ENCODE data around the gene MS4A4A. TPM values are rescaled to one million over a fixed set of nuclear protein-coding genes. Genes with fewer than 3 reads are reported as not detected.

MS4A4A gene
- polyA plus RNA-seq, 1 donor from 2014 or later: not detected

DNA sequence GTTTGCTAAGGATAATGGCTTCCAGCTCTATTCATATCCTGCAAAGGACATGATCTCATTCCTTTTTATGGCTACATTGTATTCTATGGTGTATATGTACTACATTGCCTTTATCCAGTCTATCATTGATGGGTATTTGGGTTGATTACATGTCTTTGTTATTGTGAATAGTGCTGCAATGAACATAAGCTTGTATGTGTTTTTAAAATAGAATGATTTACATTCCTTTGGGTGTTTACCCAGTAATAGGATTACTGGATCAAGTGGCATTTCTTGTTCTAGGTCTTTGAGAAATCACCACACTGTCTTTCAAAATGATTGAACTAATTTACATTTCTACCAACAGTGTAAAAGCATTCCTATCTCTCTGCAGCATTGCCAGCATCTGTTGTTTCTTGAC lies 40.6 kb downstream of the MS4A4A start:
- H3K79me2 ChIP-seq (replicated peaks; ENCODE audit: insufficient read depth, low read length): no peaks in the 10 kb centered on the region
- no peaks in the 10 kb centered on the region for H3K9me2 ChIP-seq (ENCODE audit: insufficient read depth, low read length)
- H3K4me3 ChIP-seq (ENCODE audit: low read length): no peak overlapping the region
- no peaks in the 10 kb centered on the region for H3K9me3 ChIP-seq (ENCODE audit: low read length)
- no peaks in the 10 kb centered on the region for H3K27me3 ChIP-seq (ENCODE audit: insufficient read depth, low read depth, low read length)
- no peak overlapping the region for H3K4me2 ChIP-seq (ENCODE audit: low read length)
- H3K27ac ChIP-seq (ENCODE audit: low read length): no peak overlapping the region
- no peaks in the 10 kb centered on the region for H4K20me1 ChIP-seq (ENCODE audit: insufficient read depth)
- no peak overlapping the region for H3K9ac ChIP-seq (ENCODE audit: low read length)
- H3K36me3 ChIP-seq (ENCODE audit: insufficient read depth, low read length): no peaks in the 10 kb centered on the region
- H3F3A ChIP-seq (ENCODE audit: insufficient read depth, low read length, poor library complexity, severe bottlenecking): no peaks in the 10 kb centered on the region
- H2AFZ ChIP-seq (ENCODE audit: low read depth, low read length): no peak overlapping the region
- TF ChIP-seq MXI1 (conservative IDR thresholded peaks at IDR 0.05; ENCODE audit: poor library complexity, severe bottlenecking) (no peak), EP300 (conservative IDR thresholded peaks at IDR 0.05; ENCODE audit: poor library complexity, severe bottlenecking) (no peak), POLR2AphosphoS5 (IDR thresholded peaks at IDR 0.05) (no peak), RAD21 (conservative IDR thresholded peaks at IDR 0.05) (no peak), REST (IDR thresholded peaks at IDR 0.05; ENCODE audit: borderline replicate concordance) (no peak), CTCF (IDR thresholded peaks at IDR 0.05; ENCODE audit: poor library complexity, severe bottlenecking) (no peak), TAF1 (IDR thresholded peaks at IDR 0.05; ENCODE audit: low read depth) (no peak), EZH2 (IDR thresholded peaks at IDR 0.05; ENCODE audit: borderline replicate concordance, insufficient read depth, low read length, poor library complexity, severe bottlenecking) (no peak), SMC3 (conservative IDR thresholded peaks at IDR 0.05; ENCODE audit: poor library complexity) (no peak)

DNA sequence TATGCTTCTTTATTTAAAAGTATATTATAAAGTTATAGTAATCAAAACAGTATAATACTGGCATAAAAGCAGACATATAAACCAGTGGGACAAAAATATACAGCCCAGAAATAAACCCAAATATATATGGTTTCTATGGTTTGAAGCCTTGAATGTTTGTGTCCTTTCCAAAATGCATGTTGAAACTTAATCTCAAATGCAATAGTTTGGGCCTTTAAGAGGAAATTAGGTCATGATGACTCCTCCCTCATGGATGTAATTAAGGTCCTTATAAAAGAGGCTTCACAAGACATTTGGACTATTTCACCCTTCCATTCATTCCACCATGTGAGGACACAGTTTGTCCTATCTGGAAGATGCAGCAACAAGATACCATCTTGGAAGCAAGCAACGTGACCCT lies 46.5 kb downstream of the MS4A4A start, which contains the start of gene MS4A6E:
Gene MS4A6E, plus strand, starts transcription at position 301 of the 400 bp plus-strand sequence. CDS start 7,641 bp downstream, outside the sequence.
- Histone ChIP-seq H3K27me3 (ENCODE audit: insufficient read depth, low read depth, low read length) (no peaks in the 10 kb centered on the region), H3K9me2 (ENCODE audit: insufficient read depth, low read length) (no peaks in the 10 kb centered on the region), H3K4me2 (ENCODE audit: low read length) (no peak within 1 kb of the TSS), H3K4me3 (ENCODE audit: low read length) (no peak within 1 kb of the TSS), H3K36me3 (ENCODE audit: insufficient read depth, low read length) (no peaks in the 10 kb centered on the region), H3K9me3 (ENCODE audit: low read length) (no peaks in the 10 kb centered on the region), H4K20me1 (ENCODE audit: insufficient read depth) (no peaks in the 10 kb centered on the region), H3K9ac (ENCODE audit: low read length) (no peak within 1 kb of the TSS), H3F3A (ENCODE audit: insufficient read depth, low read length, poor library complexity, severe bottlenecking) (no peaks in the 10 kb centered on the region), H3K79me2 (replicated peaks; ENCODE audit: insufficient read depth, low read length) (no peaks in the 10 kb centered on the region), H3K27ac (ENCODE audit: low read length) (no peak within 1 kb of the TSS), H2AFZ (ENCODE audit: low read depth, low read length) (no peak within 1 kb of the TSS)
- TF ChIP-seq TAF1 (IDR thresholded peaks at IDR 0.05; ENCODE audit: low read depth): no peak
- TF ChIP-seq RAD21 (conservative IDR thresholded peaks at IDR 0.05): no peak
- TF ChIP-seq SMC3 (conservative IDR thresholded peaks at IDR 0.05; ENCODE audit: poor library complexity): no peak
- no peak for TF ChIP-seq CTCF (IDR thresholded peaks at IDR 0.05; ENCODE audit: poor library complexity, severe bottlenecking)
- TF ChIP-seq EZH2 (IDR thresholded peaks at IDR 0.05; ENCODE audit: borderline replicate concordance, insufficient read depth, low read length, poor library complexity, severe bottlenecking): no peak
- no peak for TF ChIP-seq REST (IDR thresholded peaks at IDR 0.05; ENCODE audit: borderline replicate concordance)
- TF ChIP-seq POLR2AphosphoS5 (IDR thresholded peaks at IDR 0.05): no peak
- no peak for TF ChIP-seq MXI1 (conservative IDR thresholded peaks at IDR 0.05; ENCODE audit: poor library complexity, severe bottlenecking)
- TF ChIP-seq EP300 (conservative IDR thresholded peaks at IDR 0.05; ENCODE audit: poor library complexity, severe bottlenecking): no peak
